Neuronal stem cell (in vitro differentiated cells): ENCODE results near the gene CKS1B.
A peak's percentile ranks its signal among the peaks of the same experiment; 100 is the strongest.

Experiments used
- DNase-seq: peaks from one replicate; pipeline ENCODE4 v3.0.0-alpha.2; 2013; ENCODE audit warnings: low spot score
- H2AFZ ChIP-seq: one replicate; pipeline ENCODE4 v1.6.1; 2013; ENCODE audit warnings: mild to moderate bottlenecking, low read length, inconsistent platforms
- H2AK5ac ChIP-seq: 2 replicates; pipeline ENCODE4 v1.6.1; 2013; ENCODE audit warnings: low read depth, mild to moderate bottlenecking, inconsistent platforms, low read length, moderate library complexity, mixed read lengths
- H2BK120ac ChIP-seq: 2 replicates; pipeline ENCODE4 v1.6.1; 2013; ENCODE audit warnings: low read depth, mild to moderate bottlenecking, inconsistent platforms, low read length, moderate library complexity, mixed read lengths
- H2BK12ac ChIP-seq: one replicate; pipeline ENCODE4 v1.6.1; 2013; ENCODE audit warnings: low read length, inconsistent platforms
- H2BK15ac ChIP-seq: 2 replicates; pipeline ENCODE4 v1.6.1; 2013; ENCODE audit warnings: mild to moderate bottlenecking, low read length, inconsistent platforms, mixed read lengths
- H2BK5ac ChIP-seq: one replicate; pipeline ENCODE4 v1.6.1; 2013; ENCODE audit warnings: inconsistent platforms, mild to moderate bottlenecking, low read length, moderate library complexity
- H3K14ac ChIP-seq: one replicate; pipeline ENCODE4 v1.6.1; 2013; ENCODE audit warnings: low read length, inconsistent platforms
- H3K18ac ChIP-seq: 2 replicates; pipeline ENCODE4 v1.6.1; 2013; ENCODE audit warnings: low read length, inconsistent platforms
- H3K23ac ChIP-seq: 2 replicates; pipeline ENCODE4 v1.6.1; 2013; ENCODE audit warnings: low read depth, mild to moderate bottlenecking, mixed read lengths, low read length, inconsistent platforms; ENCODE audit not compliant: poor library complexity
- H3K27ac ChIP-seq: replicated peaks from 3 replicates; pipeline ENCODE4 v1.5.1; 2013; ENCODE audit warnings: low read length, inconsistent platforms
- H3K27me3 ChIP-seq, 3 experiments: 2 replicates each; pipeline ENCODE4 v1.6.1; 2013; ENCODE audit warnings: low read length in 3 of 3, mild to moderate bottlenecking in 2 of 3, inconsistent platforms in 1 of 3, low read depth in 1 of 3, mixed read lengths in 1 of 3, moderate library complexity in 1 of 3; ENCODE audit not compliant: control insufficient read depth in 3 of 3, insufficient read depth in 3 of 3
- H3K36me3 ChIP-seq, 2 donors: replicated peaks in 1 of 2; 2 replicates each; pipeline ENCODE4 v1.6.1; 2013; ENCODE audit warnings: low read length in 2 of 2; ENCODE audit not compliant: control insufficient read depth in 2 of 2, insufficient read depth in 2 of 2
- H3K4ac ChIP-seq: 2 replicates; pipeline ENCODE4 v1.6.1; 2013; ENCODE audit warnings: inconsistent platforms, mild to moderate bottlenecking, low read length, moderate library complexity
- H3K4me1 ChIP-seq, 2 donors: 1 replicate in 1 of 2; 2 replicates in 1 of 2; pipeline ENCODE4 v1.6.1; 2013; ENCODE audit warnings: low read length in 2 of 2, low read depth in 1 of 2; ENCODE audit not compliant: control insufficient read depth in 2 of 2, insufficient read depth in 1 of 2
- H3K4me2 ChIP-seq: one replicate; pipeline ENCODE4 v1.6.1; 2013; ENCODE audit warnings: mild to moderate bottlenecking, low read length, inconsistent platforms; ENCODE audit not compliant: insufficient read depth, poor library complexity, severe bottlenecking
- H3K4me3 ChIP-seq, 2 donors: 2 replicates each; pipeline ENCODE4 v1.5.1; 2013; ENCODE audit warnings: low read length in 2 of 2, mild to moderate bottlenecking in 2 of 2, inconsistent platforms in 1 of 2, moderate library complexity in 1 of 2
- H3K79me1 ChIP-seq: one replicate; pipeline ENCODE4 v1.6.1; 2013; ENCODE audit warnings: low read depth, mild to moderate bottlenecking, inconsistent platforms, low read length, moderate library complexity
- H3K9ac ChIP-seq: one replicate; pipeline ENCODE4 v1.6.1; 2013; ENCODE audit warnings: mild to moderate bottlenecking, low read depth, low read length, inconsistent platforms; ENCODE audit not compliant: poor library complexity
- H3K9me3 ChIP-seq, 2 donors: replicated peaks in 1 of 2; 2 replicates each; pipeline versions ENCODE3 to v1.6.1; 2013; ENCODE audit warnings: low read length in 2 of 2, mild to moderate bottlenecking in 2 of 2, inconsistent platforms in 1 of 2, low read depth in 1 of 2, mixed read lengths in 1 of 2, moderate library complexity in 1 of 2; ENCODE audit not compliant: control insufficient read depth in 2 of 2, insufficient read depth in 1 of 2
- H4K8ac ChIP-seq: one replicate; pipeline ENCODE4 v1.6.1; 2013; ENCODE audit warnings: low read depth, mild to moderate bottlenecking, inconsistent platforms, low read length, moderate library complexity
- H4K91ac ChIP-seq: one replicate; pipeline ENCODE4 v1.6.1; 2013; ENCODE audit warnings: low read length, low read depth, mild to moderate bottlenecking, inconsistent platforms; ENCODE audit not compliant: poor library complexity
- WGBS, 2 donors: extraction: QIAGEN DNeasy Blood & Tissue Kit; methylation state at CpG; one replicate each; pipeline ENCODE4 v1.1.7; 2013; ENCODE audit warnings: missing lambda C conversion rate in 2 of 2, mixed read lengths in 1 of 2; ENCODE audit not compliant: insufficient read length in 2 of 2, insufficient replicate concordance in 1 of 2; ENCODE audit errors: extremely low coverage in 2 of 2; 5-methylcytosine and 5-hydroxymethylcytosine counted together

The CKS1B gene

DNA sequence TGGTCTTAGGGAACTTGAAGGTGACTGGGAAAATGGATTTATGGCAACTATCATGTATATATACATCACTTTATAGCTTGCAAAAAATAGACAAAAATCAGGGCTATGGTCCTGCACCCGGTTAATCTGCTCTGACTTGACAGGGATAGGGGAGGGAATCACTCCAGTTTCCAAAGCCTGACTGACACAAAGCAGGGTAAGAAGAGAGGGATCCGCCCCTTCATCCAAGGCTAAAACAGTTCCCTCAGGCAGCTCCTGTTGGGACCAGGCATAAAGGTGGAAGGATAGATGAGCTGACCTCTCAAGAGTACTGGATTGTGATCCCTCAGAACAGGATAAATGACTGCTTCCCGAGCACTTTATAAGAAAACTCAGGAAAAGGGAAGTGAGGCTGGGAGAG, 19.9 kb upstream of the CKS1B start:
- H2BK15ac ChIP-seq = no peak overlapping the region
- H3K23ac ChIP-seq = no peak overlapping the region
- H3K9me3 ChIP-seq = no peaks in the 10 kb centered on the region
- no peak overlapping the region for H2AK5ac ChIP-seq
- H3K9ac ChIP-seq = no peak overlapping the region
- peaks cover 23 to 39% of the 10 kb centered on the region in 2 donors for H3K36me3 ChIP-seq
- H3K4ac ChIP-seq = no peak overlapping the region
- H2BK120ac ChIP-seq = no peak overlapping the region
- peaks cover 27 to 28% of the 10 kb centered on the region in 2 donors for H3K4me1 ChIP-seq
- H2AFZ ChIP-seq = no peak overlapping the region
- no peak overlapping the region for H2BK12ac ChIP-seq
- no peaks in the 10 kb centered on the region for H3K27me3 ChIP-seq
- no peak for DNase-seq
- H4K91ac ChIP-seq = no peak overlapping the region
- no peak overlapping the region for H4K8ac ChIP-seq
- no peak overlapping the region for H3K14ac ChIP-seq
- no peak overlapping the region for H3K18ac ChIP-seq
- peak overlapping the region; percentile 97 for H3K27ac ChIP-seq
- H3K4me3 ChIP-seq = peak overlapping the region; percentile 59 to 84
- H3K4me2 ChIP-seq = peak overlapping the region; percentile 76
- WGBS, 2 donors = no CpG with 5 or more reads among the region's 3 CpGs
- H2BK5ac ChIP-seq = no peak overlapping the region
- H3K79me1 ChIP-seq = peaks cover 10% of the 10 kb centered on the region

DNA sequence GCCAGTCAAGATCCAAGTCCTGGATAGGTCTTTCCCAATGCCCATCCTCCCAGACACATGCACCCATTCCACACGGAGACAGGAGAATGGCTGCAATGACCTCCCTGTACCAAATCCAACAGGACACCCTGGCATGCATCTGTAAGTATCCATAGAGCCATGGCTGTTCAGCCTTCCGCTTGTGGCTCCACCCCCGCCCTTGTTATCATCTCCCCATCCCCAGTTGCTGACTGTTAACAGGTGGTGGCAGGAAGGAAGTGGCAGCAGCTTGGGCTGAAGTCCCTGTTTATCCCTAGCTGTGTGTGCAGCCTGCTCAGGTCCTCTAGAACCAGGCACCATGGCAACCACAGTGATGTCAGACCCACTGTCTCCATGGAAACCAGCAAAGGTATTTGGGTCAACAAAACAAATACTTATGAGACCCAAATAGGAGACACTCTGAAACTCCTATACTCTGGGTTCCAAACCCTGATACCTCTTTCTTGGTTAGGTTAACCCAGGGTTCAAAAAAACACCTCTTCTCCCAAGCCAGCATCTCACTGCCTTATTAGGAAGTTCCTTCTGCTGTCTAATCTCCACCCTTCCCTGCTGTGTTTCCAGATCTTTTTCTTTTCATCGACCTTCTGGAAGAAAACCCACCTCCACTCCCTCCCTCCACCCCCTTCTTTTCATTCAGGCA, 19.3 kb upstream of the CKS1B start:
- Histone ChIP-seq H2BK12ac (no peak overlapping the region), H4K8ac (no peak overlapping the region), H2BK5ac (no peak overlapping the region), H2AFZ (peak overlapping the region; percentile 83), H3K4me1 (peaks cover 27 to 28% of the 10 kb centered on the region in 2 donors), H3K18ac (no peak overlapping the region), H3K9me3 (no peaks in the 10 kb centered on the region), H2AK5ac (no peak overlapping the region), H3K4ac (no peak overlapping the region), H3K27me3 (no peaks in the 10 kb centered on the region), H3K4me3 (peak overlapping the region; percentile 59 to 84), H3K9ac (no peak overlapping the region), H3K23ac (no peak overlapping the region), H2BK120ac (no peak overlapping the region), H3K79me1 (peaks cover 12% of the 10 kb centered on the region), H3K4me2 (peak overlapping the region; percentile 76), H4K91ac (no peak overlapping the region), H3K27ac (peak overlapping the region; percentile 97), H2BK15ac (no peak overlapping the region), H3K36me3 (peaks cover 26 to 44% of the 10 kb centered on the region in 2 donors), H3K14ac (no peak overlapping the region)
- peak; percentile 84 for DNase-seq
- WGBS, 2 donors = no CpG with 5 or more reads among the region's 4 CpGs

DNA sequence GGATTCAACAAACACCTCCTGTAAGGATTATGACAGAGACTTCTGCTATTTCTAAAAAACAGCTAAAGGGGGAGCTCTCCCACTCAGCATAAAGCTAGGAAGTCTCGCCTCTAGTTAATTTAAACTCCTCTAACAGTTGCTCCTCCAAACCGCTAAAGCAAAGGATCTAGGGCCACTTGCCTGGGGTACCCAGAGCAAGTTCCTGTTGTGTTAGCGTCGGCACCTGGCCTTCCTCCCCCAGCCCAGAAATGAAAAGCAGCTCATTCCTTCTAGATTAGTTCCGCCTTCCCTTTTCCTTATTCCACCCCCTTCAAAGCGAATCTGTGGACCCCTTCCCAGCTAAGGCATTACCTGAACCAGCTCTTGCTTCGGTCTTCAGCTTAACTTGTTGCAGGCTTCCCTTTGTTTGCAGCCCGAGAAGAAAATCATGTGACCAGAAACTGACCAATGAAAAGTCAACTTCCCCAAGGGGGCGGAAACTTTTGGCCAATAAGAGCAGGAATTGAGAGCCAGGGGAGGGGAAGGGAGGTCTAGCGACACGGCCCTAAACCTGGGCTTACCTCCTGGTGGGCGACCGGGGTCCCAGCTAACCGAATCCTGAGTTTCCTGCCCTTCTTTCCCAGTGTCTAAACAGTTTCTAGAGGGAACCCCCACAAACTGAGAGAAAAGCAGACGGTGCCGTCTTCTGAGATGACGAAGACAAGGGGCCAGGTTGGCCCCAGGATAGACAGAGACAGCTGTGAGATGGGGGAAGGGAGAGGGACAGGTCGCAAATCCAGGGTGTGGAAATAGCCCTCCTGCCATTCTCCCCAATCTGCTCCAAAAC, 18.6 kb upstream of the CKS1B start, which contains the start of gene PBXIP1:
TSS of gene PBXIP1 (minus strand) at position 382 of the 826 bp plus-strand sequence. CDS start 2,378 bp downstream, outside the sequence.
- DNase-seq = peak; percentile 97
- Histone ChIP-seq H3K4ac (peak within 1 kb of the TSS; percentile 14), H3K36me3 (peaks cover 20 to 43% of the 10 kb centered on the region in 2 donors), H2BK120ac (no peak within 1 kb of the TSS), H3K23ac (no peak within 1 kb of the TSS), H2BK5ac (peak within 1 kb of the TSS; percentile 26), H4K91ac (no peak within 1 kb of the TSS), H3K18ac (peak within 1 kb of the TSS; percentile 78), H3K4me2 (peak within 1 kb of the TSS; percentile 76), H3K9ac (peak within 1 kb of the TSS; percentile 46), H3K79me1 (peaks cover 12% of the 10 kb centered on the region), H4K8ac (no peak within 1 kb of the TSS), H3K4me3 (peak within 1 kb of the TSS; percentile 59 to 84), H3K27ac (peak within 1 kb of the TSS; percentile 97), H3K14ac (no peak within 1 kb of the TSS), H2BK12ac (no peak within 1 kb of the TSS), H3K9me3 (no peaks in the 10 kb centered on the region), H2AK5ac (peak within 1 kb of the TSS; percentile 73), H2AFZ (peak within 1 kb of the TSS; percentile 83), H3K27me3 (no peaks in the 10 kb centered on the region), H2BK15ac (no peak within 1 kb of the TSS), H3K4me1 (peaks cover 32 to 35% of the 10 kb centered on the region in 2 donors)
- WGBS, 2 donors = no CpG with 5 or more reads among the region's 18 CpGs

DNA sequence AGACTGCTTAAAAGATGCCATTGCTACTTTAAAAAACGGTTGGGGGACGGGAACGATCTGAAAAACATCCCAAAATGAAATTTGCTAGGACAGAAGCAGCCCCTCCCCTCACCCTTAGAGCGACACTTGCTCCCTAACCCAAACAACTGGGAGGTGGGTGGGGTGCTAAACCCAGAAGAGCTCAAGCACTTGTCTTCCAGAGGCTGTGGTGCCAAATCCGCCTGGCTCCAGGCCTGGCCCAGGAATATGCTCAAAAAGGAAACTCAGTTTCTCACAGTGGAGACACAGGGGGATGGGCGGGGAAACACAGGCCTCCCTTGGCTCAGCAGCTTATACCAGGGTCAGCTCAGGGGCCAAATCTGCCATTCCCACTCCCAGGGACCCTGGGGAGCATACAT, 17.9 kb upstream of the CKS1B start:
- Histone ChIP-seq H2BK5ac (peak overlapping the region; percentile 26), H3K9me3 (no peaks in the 10 kb centered on the region), H2BK15ac (no peak overlapping the region), H3K23ac (no peak overlapping the region), H2BK12ac (no peak overlapping the region), H3K9ac (no peak overlapping the region), H2BK120ac (no peak overlapping the region), H4K8ac (no peak overlapping the region), H3K79me1 (peaks cover 12% of the 10 kb centered on the region), H3K4me1 (peaks cover 32 to 35% of the 10 kb centered on the region in 2 donors), H3K14ac (no peak overlapping the region), H2AFZ (peak overlapping the region; percentile 83), H3K4ac (peak overlapping the region; percentile 14), H4K91ac (no peak overlapping the region), H3K27me3 (no peaks in the 10 kb centered on the region), H2AK5ac (peak overlapping the region; percentile 73), H3K4me3 (peak overlapping the region in 1 of 2 donors; percentile 59), H3K27ac (peak overlapping the region; percentile 85), H3K36me3 (peaks cover 15 to 37% of the 10 kb centered on the region in 2 donors), H3K18ac (peak overlapping the region; percentile 71), H3K4me2 (peak overlapping the region; percentile 67)
- no CpG with 5 or more reads among the region's 6 CpGs for WGBS, 2 donors
- DNase-seq = no peak
